ENCODE data around the gene SOST. TPM values are rescaled to one million over a fixed set of nuclear protein-coding genes. Genes with fewer than 3 reads are reported as not detected.

The SOST gene
- polyA plus RNA-seq, 3 donors: 45.9 to 56.9 (median 53.5) TPM

- DNase-seq (ENCODE audit: extremely low read depth in 1 of 11, low read depth in 9 of 11, low spot score in 4 of 11): no peak
Observed at GRCh38 chr17:43759836-43760235, 1.2 kb upstream of the SOST start.

GRCh38 chr17:43758086-43758485, 505 bp downstream of the SOST start:
- no peak for DNase-seq (ENCODE audit: extremely low read depth in 1 of 11, low read depth in 9 of 11, low spot score in 4 of 11)

GRCh38 chr17:43757171-43757660, 1.4 kb downstream of the SOST start:
- no peak for DNase-seq (ENCODE audit: extremely low read depth in 1 of 11, low read depth in 9 of 11, low spot score in 4 of 11)

GRCh38 chr17:43756201-43756600, 2.4 kb downstream of the SOST start:
- DNase-seq (ENCODE audit: extremely low read depth in 1 of 11, low read depth in 9 of 11, low spot score in 4 of 11): no peak

GRCh38 chr17:43755389-43755875, 3.2 kb downstream of the SOST start:
- DNase-seq (ENCODE audit: extremely low read depth in 1 of 11, low read depth in 9 of 11, low spot score in 4 of 11): peak in 7 of 11 donors; percentile 33 to 58 (median 45)

GRCh38 chr17:43754947-43755346, 3.6 kb downstream of the SOST start:
- DNase-seq (ENCODE audit: extremely low read depth in 1 of 11, low read depth in 9 of 11, low spot score in 4 of 11): no peak

GRCh38 chr17:43753493-43754129, 5.0 kb downstream of the SOST start:
- no peak for DNase-seq (ENCODE audit: extremely low read depth in 1 of 11, low read depth in 9 of 11, low spot score in 4 of 11)

GRCh38 chr17:43750153-43750552, 8.4 kb downstream of the SOST start:
- DNase-seq (ENCODE audit: extremely low read depth in 1 of 11, low read depth in 9 of 11, low spot score in 4 of 11): no peak

- DNase-seq (ENCODE audit: extremely low read depth in 1 of 11, low read depth in 9 of 11, low spot score in 4 of 11): no peak
Observed at GRCh38 chr17:43745541-43745940, 13.1 kb downstream of the SOST start.

GRCh38 chr17:43741636-43742035, 17.0 kb downstream of the SOST start:
- no peak for DNase-seq (ENCODE audit: extremely low read depth in 1 of 11, low read depth in 9 of 11, low spot score in 4 of 11)

GRCh38 chr17:43740541-43740940, 18.1 kb downstream of the SOST start:
- no peak for DNase-seq (ENCODE audit: extremely low read depth in 1 of 11, low read depth in 9 of 11, low spot score in 4 of 11)

GRCh38 chr17:43737722-43738121, 20.9 kb downstream of the SOST start:
- DNase-seq (ENCODE audit: extremely low read depth in 1 of 11, low read depth in 9 of 11, low spot score in 4 of 11): no peak

- DNase-seq (ENCODE audit: extremely low read depth in 1 of 11, low read depth in 9 of 11, low spot score in 4 of 11): no peak
Observed at GRCh38 chr17:43736389-43736788, 22.2 kb downstream of the SOST start.

- no peak for DNase-seq (ENCODE audit: extremely low read depth in 1 of 11, low read depth in 9 of 11, low spot score in 4 of 11)
Observed at GRCh38 chr17:43734376-43734775, 24.2 kb downstream of the SOST start.

- DNase-seq (ENCODE audit: extremely low read depth in 1 of 11, low read depth in 9 of 11, low spot score in 4 of 11): no peak
Observed at GRCh38 chr17:43733956-43734355, 24.6 kb downstream of the SOST start.

- no peak for DNase-seq (ENCODE audit: extremely low read depth in 1 of 11, low read depth in 9 of 11, low spot score in 4 of 11)
Observed at GRCh38 chr17:43732958-43733357, 25.6 kb downstream of the SOST start.

GRCh38 chr17:43728081-43728480, 30.5 kb downstream of the SOST start:
- DNase-seq (ENCODE audit: extremely low read depth in 1 of 11, low read depth in 9 of 11, low spot score in 4 of 11): no peak

- no peak for DNase-seq (ENCODE audit: extremely low read depth in 1 of 11, low read depth in 9 of 11, low spot score in 4 of 11)
Observed at GRCh38 chr17:43723697-43724359, 34.8 kb downstream of the SOST start.

- DNase-seq (ENCODE audit: extremely low read depth in 1 of 11, low read depth in 9 of 11, low spot score in 4 of 11): no peak
Observed at GRCh38 chr17:43722870-43723665, 35.5 kb downstream of the SOST start.

- no peak for DNase-seq (ENCODE audit: extremely low read depth in 1 of 11, low read depth in 9 of 11, low spot score in 4 of 11)
Observed at GRCh38 chr17:43722269-43722619, 36.3 kb downstream of the SOST start.
